HEK293 (cell line): Measurements from ENCODE around the gene OR2A5.

Experiments
- TRIM28 ChIP-seq: IDR thresholded peaks from 2 replicates; pipeline ENCODE4 v1.6.1; 2011; ENCODE audit warnings: low read length, control low read depth, borderline replicate concordance
- ZBTB17 ChIP-seq: fragments of 450-650 bp; formaldehyde crosslinking; IDR thresholded peaks from 2 replicates; pipeline ENCODE4 v1.5.1; 2016; ENCODE audit warnings: missing biosample characterization, missing genetic modification characterization
- TF ChIP-seq, protein P1 (sequence below): fragments of 450-650 bp; formaldehyde crosslinking; IDR thresholded peaks from 2 replicates; pipeline ENCODE4 v1.5.1; 2016; ENCODE audit warnings: missing biosample characterization, missing genetic modification characterization
- TF ChIP-seq, protein P2 (sequence below): fragments of 450-650 bp; formaldehyde crosslinking; IDR thresholded peaks from 2 replicates; pipeline ENCODE4 v1.5.1; 2016; ENCODE audit warnings: missing biosample characterization, missing genetic modification characterization

DNA sequence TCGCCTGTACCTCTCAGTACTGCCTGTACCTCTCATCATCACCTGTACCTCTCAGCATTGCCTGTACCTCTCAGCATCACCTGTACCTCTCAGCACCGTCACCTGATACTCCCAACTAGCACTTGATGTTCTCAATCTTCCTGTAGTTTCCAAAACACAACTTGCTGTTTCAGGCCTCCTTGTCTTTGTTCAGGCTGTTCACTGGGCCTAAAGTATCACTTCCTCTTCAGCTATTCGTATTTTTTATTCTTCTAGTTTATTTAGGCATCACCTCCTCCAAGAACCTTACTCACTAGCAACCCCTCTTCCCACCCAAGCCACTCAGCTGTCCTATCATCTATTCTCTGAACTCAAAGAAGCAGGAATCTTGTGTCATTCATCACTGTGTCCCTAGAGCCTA lies 24.5 kb upstream of the OR2A5 start:
- TF ChIP-seq, protein P1, sequence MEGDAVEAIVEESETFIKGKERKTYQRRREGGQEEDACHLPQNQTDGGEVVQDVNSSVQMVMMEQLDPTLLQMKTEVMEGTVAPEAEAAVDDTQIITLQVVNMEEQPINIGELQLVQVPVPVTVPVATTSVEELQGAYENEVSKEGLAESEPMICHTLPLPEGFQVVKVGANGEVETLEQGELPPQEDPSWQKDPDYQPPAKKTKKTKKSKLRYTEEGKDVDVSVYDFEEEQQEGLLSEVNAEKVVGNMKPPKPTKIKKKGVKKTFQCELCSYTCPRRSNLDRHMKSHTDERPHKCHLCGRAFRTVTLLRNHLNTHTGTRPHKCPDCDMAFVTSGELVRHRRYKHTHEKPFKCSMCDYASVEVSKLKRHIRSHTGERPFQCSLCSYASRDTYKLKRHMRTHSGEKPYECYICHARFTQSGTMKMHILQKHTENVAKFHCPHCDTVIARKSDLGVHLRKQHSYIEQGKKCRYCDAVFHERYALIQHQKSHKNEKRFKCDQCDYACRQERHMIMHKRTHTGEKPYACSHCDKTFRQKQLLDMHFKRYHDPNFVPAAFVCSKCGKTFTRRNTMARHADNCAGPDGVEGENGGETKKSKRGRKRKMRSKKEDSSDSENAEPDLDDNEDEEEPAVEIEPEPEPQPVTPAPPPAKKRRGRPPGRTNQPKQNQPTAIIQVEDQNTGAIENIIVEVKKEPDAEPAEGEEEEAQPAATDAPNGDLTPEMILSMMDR = no peak
- TF ChIP-seq TRIM28 (no peak), ZBTB17 (tag by site-specific recombination) (no peak)
- TF ChIP-seq, protein P2, sequence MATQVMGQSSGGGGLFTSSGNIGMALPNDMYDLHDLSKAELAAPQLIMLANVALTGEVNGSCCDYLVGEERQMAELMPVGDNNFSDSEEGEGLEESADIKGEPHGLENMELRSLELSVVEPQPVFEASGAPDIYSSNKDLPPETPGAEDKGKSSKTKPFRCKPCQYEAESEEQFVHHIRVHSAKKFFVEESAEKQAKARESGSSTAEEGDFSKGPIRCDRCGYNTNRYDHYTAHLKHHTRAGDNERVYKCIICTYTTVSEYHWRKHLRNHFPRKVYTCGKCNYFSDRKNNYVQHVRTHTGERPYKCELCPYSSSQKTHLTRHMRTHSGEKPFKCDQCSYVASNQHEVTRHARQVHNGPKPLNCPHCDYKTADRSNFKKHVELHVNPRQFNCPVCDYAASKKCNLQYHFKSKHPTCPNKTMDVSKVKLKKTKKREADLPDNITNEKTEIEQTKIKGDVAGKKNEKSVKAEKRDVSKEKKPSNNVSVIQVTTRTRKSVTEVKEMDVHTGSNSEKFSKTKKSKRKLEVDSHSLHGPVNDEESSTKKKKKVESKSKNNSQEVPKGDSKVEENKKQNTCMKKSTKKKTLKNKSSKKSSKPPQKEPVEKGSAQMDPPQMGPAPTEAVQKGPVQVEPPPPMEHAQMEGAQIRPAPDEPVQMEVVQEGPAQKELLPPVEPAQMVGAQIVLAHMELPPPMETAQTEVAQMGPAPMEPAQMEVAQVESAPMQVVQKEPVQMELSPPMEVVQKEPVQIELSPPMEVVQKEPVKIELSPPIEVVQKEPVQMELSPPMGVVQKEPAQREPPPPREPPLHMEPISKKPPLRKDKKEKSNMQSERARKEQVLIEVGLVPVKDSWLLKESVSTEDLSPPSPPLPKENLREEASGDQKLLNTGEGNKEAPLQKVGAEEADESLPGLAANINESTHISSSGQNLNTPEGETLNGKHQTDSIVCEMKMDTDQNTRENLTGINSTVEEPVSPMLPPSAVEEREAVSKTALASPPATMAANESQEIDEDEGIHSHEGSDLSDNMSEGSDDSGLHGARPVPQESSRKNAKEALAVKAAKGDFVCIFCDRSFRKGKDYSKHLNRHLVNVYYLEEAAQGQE (tag by site-specific recombination) = no peak
